ENCODE results near the gene FABP1.

The FABP1 gene

GRCh38 chr2:88127888-88128653 is at the start of gene FABP1:
Gene FABP1 (minus strand): TSS chr2:88128062. CDS start chr2:88128017, 45 bp downstream.
- no peak for DNase-seq (ENCODE audit: low read depth in 2 of 2)

DNA sequence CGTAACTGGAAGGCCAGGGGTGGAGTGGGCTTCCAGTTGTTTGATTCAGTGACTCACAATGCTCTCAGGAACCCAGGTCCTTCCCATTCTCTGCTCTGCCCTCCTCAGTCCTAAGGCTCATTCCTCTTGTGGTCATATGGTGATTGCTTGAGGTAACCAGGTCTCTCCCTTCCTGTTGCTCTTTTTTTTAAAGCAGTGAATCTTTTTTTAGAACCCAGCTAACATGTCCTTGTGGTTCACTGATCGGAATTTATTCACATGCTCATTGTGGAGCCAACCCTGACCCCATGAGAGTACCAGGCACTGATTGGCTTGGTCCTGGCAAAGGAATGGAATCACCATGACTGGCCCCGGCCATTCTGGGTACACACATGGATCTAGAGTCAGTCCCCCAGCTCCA is 49.7 kb upstream of the FABP1 start:
- DNase-seq (ENCODE audit: low read depth in 2 of 2): no peak

DNA sequence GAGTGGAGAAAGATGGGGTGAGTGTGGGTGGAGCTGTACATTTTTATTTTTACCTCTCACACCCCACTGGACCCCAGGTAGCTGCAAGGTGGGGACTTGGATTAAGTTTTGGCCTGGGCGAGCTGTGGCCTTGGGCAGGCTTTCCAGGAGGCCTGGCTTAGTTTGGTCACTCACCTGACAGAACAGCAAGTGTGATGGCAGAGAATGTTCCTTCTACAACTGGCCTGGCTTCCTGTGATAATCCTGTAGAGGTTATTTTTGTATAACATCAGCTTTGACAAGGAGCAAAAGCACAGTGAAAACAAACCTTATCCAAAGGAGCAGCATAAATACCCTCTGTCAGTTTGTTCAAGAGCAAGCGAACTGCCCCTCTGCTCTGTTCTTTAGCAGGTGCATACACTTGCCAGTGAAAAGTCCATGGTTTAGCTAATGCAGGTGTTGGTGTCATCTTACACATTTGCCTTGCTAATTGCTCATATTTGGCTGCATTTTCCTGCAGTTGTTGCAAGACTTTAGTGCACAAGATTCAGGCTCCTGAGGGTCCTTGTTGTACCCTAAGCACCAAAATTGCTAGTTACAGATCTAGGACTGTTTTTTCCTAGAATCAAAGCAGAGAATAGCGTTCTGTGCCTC is 48.6 kb upstream of the FABP1 start:
- no peak for DNase-seq (ENCODE audit: low read depth in 2 of 2)

- no peak for DNase-seq (ENCODE audit: low read depth in 2 of 2)
Measured at GRCh38 chr2:88172882-88173281, 45.0 kb upstream of the FABP1 start.

- DNase-seq (ENCODE audit: low read depth in 2 of 2): no peak
Measured at GRCh38 chr2:88171966-88172365, 44.1 kb upstream of the FABP1 start.

DNA sequence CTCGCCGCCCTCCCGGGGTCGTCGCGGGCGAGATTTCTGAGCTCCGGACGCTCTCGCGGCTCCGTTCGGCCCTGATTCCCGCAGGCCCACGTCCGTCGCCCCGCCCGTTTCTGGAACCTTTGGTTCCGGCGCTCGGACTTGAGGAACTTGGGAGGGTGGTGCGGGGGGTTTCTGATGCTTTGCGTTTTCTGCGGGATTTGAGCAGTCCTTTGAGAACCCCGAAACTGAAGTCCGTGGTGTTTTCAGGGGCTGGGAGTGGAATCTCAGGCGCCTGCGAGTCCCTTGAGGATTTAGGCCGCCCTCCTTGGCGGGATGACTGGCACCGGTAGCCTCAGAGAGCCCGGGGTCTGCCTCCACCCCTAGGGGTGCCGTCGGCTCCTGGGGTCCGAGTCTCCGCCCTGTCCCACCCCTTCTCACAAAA is 42.6 kb upstream of the FABP1 start:
- DNase-seq (ENCODE audit: low read depth in 2 of 2): no peak

DNA sequence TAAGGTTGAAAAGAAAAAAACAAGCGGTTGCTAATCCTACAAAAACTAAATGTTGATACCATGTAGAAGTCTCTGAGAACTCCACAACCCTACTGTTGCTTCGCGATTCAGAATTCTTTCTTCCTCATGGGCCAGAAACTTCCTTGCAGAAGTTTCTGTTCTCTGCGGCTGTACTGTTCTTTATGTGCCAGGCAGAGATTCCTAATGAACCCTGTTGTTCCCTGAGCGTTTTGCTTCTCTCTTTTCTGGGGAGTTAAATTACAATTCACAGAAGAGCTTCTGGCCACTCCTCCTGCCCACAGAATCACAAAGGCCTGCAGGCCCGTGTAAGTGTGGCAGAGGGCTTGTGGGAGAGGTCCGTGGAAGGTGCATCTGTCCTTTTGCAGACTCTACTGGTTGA is 40.5 kb upstream of the FABP1 start:
- DNase-seq (ENCODE audit: low read depth in 2 of 2): no peak

GRCh38 chr2:88167740-88168139 is 39.9 kb upstream of the FABP1 start:
- no peak for DNase-seq (ENCODE audit: low read depth in 2 of 2)

GRCh38 chr2:88165332-88166003 is 37.6 kb upstream of the FABP1 start:
- no peak for DNase-seq (ENCODE audit: low read depth in 2 of 2)

DNA sequence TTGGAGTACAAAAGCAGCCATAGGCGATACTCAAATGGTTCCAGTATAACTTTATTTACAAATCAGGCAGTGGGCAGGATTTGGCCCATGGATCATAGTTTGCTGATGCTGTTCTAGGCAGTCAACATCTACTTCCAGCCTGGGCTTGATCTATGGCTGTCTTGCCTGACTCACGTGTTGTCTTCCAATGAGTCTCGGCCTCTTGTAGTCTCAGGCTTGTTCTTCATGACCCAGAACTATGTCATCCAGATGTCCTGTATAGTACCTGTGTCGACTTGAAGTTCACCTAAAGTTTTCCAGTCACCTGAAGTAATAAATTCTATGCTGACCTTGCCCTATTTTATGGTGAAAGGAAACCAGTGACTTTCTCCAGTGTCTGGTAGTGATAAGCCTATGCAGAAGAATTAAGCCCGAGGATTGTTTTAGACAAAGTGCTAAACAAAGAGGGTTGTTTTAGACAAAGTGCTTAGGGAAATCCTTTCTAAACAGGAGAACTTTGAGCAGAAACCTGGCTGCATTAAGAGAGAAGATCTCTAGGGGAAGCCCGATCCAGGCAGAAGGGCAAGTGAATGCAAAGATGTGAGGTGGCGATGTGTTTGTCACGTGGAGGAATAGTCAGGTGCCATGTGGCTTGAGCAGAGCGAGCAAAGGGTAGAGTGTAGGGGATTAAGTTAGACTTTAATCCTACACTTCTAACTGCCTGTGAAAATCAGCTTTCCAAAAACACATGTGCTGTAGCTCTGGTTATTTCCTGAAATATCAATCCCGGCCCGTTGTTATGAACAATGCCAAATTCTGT is 33.8 kb upstream of the FABP1 start:
- no peak for DNase-seq (ENCODE audit: low read depth in 2 of 2)

- DNase-seq (ENCODE audit: low read depth in 2 of 2): no peak
Measured at GRCh38 chr2:88160517-88160916, 32.7 kb upstream of the FABP1 start.

DNA sequence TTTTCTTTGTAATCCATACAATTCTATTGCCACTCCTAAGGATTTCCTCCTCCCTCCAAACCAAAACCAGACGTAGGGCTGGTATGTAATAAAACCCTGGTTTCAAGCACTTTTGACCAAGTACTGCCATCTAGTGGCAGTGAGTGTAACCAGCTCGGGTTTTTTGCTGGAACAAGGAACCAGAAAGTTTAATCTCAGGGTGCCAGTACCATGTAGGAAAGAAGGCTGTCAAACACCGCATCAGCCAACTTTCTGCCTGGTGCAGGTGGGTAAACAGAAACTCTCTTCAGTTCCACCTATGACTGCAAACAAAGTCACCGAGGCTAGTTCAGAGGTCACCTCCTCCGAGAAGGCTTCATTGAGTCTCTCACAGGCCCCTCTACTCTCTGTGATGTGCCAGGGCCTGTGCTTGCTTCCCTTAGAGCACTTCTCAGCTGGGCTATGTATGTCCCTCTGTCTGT is 32.1 kb upstream of the FABP1 start:
- peak in 1 of 2 donors; percentile 9 for DNase-seq (ENCODE audit: low read depth in 2 of 2)

DNA sequence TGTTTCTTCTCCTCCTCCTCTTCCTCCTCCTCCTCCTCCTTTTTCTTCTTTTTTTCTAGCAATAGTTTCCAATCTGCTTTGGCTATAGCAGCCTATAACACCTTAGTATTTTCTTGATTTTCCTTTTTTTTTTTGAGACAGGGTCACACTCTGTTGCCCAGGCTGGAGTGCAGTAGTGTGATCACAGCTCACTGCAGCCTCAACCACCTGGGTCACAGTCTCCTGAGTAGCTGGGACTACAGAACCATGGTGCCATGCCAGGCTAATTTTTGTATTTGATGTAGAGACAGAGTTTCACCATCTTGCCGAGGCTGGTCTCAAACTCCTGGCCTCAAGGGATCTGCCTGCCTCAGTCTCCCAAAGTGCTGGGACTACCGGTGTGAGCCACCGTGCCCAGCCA is 31.6 kb upstream of the FABP1 start:
- DNase-seq (ENCODE audit: low read depth in 2 of 2): no peak

- DNase-seq (ENCODE audit: low read depth in 2 of 2): no peak
Measured at GRCh38 chr2:88148929-88149438, 21.1 kb upstream of the FABP1 start.

DNA sequence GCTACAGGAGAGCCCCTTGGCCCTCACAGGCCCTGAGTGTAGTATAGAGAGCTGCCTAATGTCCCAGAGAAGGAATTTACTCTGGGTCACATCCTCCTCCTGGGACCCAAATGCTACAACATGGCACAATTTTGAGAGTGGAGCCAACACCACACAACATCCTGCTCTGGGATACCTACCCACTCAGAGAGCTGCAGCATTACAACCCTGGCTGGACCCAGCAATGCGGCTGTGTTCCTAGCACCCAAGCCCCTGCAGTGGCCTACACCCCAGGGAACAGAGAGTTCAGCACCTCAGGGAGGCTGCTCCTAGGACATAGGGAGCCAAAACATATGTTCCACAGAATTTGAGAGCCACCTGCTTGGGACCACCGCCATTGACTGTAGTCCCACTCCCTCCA is 19.3 kb upstream of the FABP1 start:
- DNase-seq (ENCODE audit: low read depth in 2 of 2): no peak

DNA sequence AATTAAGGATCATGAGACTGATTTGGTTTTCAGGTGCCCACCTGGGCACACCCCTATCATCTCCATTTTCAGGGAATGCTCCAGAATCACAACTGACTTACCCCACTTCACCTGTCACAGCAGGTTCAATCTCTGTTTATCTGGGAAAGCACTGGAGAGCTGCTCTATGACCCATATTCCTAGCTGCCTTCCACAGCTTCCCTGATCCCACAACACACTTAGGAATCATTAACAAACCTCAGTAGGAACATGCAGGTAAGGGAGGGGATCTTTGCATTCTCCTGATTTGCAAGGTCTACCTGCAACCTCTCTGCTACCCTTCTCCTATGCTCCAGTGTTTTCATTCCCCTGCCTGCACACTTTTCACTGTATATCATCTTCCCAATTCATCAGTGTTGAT is 18.7 kb upstream of the FABP1 start:
- DNase-seq (ENCODE audit: low read depth in 2 of 2): no peak

- DNase-seq (ENCODE audit: low read depth in 2 of 2): no peak
Measured at GRCh38 chr2:88144914-88145497, 17.1 kb upstream of the FABP1 start.

DNA sequence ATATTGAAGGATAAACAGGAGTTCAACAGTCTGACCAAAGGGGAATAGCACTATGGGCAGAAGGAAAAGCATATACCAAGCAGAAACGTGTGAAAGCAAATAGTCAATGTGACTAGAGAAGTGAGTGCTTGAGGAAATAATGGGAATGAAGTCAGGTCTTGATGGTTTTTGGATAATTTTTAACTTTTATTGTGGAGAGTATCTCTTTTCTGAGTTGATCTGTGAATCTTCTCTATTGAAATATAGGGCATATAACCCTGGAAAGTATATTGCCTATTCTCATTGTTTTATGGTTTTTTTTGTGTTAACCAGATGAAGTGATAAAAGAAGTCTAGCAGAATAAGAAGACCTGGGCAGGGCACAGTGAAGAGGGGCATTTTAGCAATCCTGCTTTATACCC is 16.4 kb upstream of the FABP1 start:
- DNase-seq (ENCODE audit: low read depth in 2 of 2): no peak

GRCh38 chr2:88141952-88142351 is 14.1 kb upstream of the FABP1 start:
- DNase-seq (ENCODE audit: low read depth in 2 of 2): no peak

GRCh38 chr2:88139804-88140203 is 11.9 kb upstream of the FABP1 start:
- no peak for DNase-seq (ENCODE audit: low read depth in 2 of 2)

DNA sequence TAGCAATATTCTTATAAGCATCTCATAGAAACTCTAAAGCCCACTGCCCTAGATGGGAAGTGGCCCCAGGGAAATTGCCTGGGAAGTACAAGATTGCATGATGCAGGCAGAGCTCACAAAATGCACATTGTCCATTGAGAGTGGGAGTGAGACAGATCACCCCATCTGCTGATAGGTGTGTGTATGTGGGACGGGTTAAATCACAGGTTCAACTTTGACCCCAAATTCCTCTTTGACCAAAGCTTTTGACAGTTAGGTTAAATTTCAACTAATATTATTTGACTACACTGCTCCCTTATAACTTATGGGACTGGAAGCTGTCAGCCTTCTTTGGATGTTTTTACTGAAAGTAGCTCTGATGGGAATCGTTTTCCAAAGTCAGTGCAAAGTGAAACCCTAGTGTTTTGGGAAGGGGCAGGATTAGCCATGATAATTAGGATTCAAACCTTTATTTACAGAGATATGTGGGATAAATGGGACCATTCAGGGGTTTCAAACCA is 11.4 kb upstream of the FABP1 start:
- no peak for DNase-seq (ENCODE audit: low read depth in 2 of 2)

Measured in stimulated activated CD8-positive, alpha-beta memory T cell treated with anti-CD3 and anti-CD28 coated beads, Interleukin-2, amount 100 ng/mL, for 1 hour (primary cell).